GM12878 (cell line): Measurements from ENCODE around the gene PPP1R7. TPM values are rescaled to one million over a fixed set of nuclear protein-coding genes. Genes with fewer than 3 reads are reported as not detected.

ENCODE experiments used
- ATF7 ChIP-seq: fragments of 450-650 bp; IDR thresholded peaks from 2 replicates; pipeline ENCODE4 v1.6.1; 2016; ENCODE audit warnings: low read depth, mild to moderate bottlenecking
- BACH1 ChIP-seq: fragments of 450-650 bp; IDR thresholded peaks from 2 replicates; pipeline ENCODE4 v1.6.1; 2017; ENCODE audit warnings: mild to moderate bottlenecking, borderline replicate concordance
- DPF2 ChIP-seq: fragments of 450-650 bp; IDR thresholded peaks from 2 replicates; pipeline ENCODE4 v1.6.1; 2017; ENCODE audit warnings: mild to moderate bottlenecking
- ESRRA ChIP-seq: IDR thresholded peaks from 2 replicates; pipeline ENCODE4 v1.6.1; 2012; ENCODE audit warnings: mild to moderate bottlenecking, low read length, improper control_type of control experiment
- ETV6 ChIP-seq, 2 experiments: fragments of 450-650 bp in 1 of 2; IDR thresholded peaks in 1 of 2; conservative IDR thresholded peaks in 1 of 2; 2 replicates each; pipeline ENCODE4 v1.6.1; 2014; ENCODE audit warnings: antibody characterized with exemption in 1 of 2, borderline replicate concordance in 1 of 2, low read depth in 1 of 2, mild to moderate bottlenecking in 1 of 2, moderate library complexity in 1 of 2
- GATAD2B ChIP-seq: fragments of 450-650 bp; conservative IDR thresholded peaks from 2 replicates; pipeline ENCODE4 v1.6.1; 2017; ENCODE audit warnings: low read depth, mild to moderate bottlenecking, moderate library complexity
- HDAC6 ChIP-seq: fragments of 200-600 bp; sonication (generic); IDR thresholded peaks from one replicate; pipeline ENCODE4 v1.8.0; 2017; ENCODE audit warnings: antibody characterized with exemption; ENCODE audit not compliant: unreplicated experiment
- KAT2A ChIP-seq: conservative IDR thresholded peaks from 2 replicates; pipeline ENCODE4 v1.6.1; 2011; ENCODE audit warnings: low read depth, low read length; ENCODE audit not compliant: control insufficient read depth
- NBN ChIP-seq: fragments of 450-650 bp; IDR thresholded peaks from 2 replicates; pipeline ENCODE4 v1.6.1; 2016
- NR2F1 ChIP-seq: fragments of 450-650 bp; conservative IDR thresholded peaks from 2 replicates; pipeline ENCODE4 v1.6.1; 2017; ENCODE audit warnings: mild to moderate bottlenecking
- NRF1 ChIP-seq: conservative IDR thresholded peaks from 2 replicates; pipeline ENCODE4 v1.6.1; 2011; ENCODE audit warnings: mild to moderate bottlenecking, low read depth, low read length, improper control_type of control experiment
- RFX5 ChIP-seq: IDR thresholded peaks from 2 replicates; pipeline ENCODE4 v1.6.1; 2011; ENCODE audit warnings: low read depth, low read length, improper control_type of control experiment
- WRNIP1 ChIP-seq: IDR thresholded peaks from 2 replicates; pipeline ENCODE4 v1.6.1; 2011; ENCODE audit warnings: low read depth, low read length, improper control_type of control experiment, borderline replicate concordance
- YY1 ChIP-seq: IDR thresholded peaks from 2 replicates; pipeline ENCODE4 v1.6.1; 2011; ENCODE audit warnings: low read depth, mild to moderate bottlenecking, low read length
- polyA plus RNA-seq, 11 experiments: library from polyadenylated mRNA; depleted of rRNA in 4 of 11; unstranded in 6 of 11; stranded (reverse) in 5 of 11; fragments of >200 nt; fragmentation: Nextera tagmentation in 4 of 11; fragmentation: Illumina TruSeq in 1 of 11; extraction: Ambion mirVana in 4 of 11; extraction: Trizol in 1 of 11; gene quantifications; 1 replicate in 1 of 11; 2 replicates in 10 of 11; pipeline versions ENCODE4 v1.2.1 to v1.2.3, GENCODE V29; 2011 to 2016; ENCODE audit warnings: inconsistent platforms in 2 of 11, missing spikeins in 2 of 11, low read depth in 1 of 11
- total RNA-seq, 4 experiments: library from RNA; depleted of rRNA in 3 of 4; stranded (reverse); fragments of >200 nt in 3 of 4; fragmentation: Illumina TruSeq in 1 of 4; extraction: Trizol in 1 of 4; gene quantifications; 2 replicates each; pipeline versions ENCODE4 v1.2.1 to v1.2.3, GENCODE V29; 2013 to 2021
- TF ChIP-seq, protein P1 (sequence below): IDR thresholded peaks from 2 replicates; pipeline ENCODE4 v1.6.1; 2012; ENCODE audit warnings: low read depth, low read length, improper control_type of control experiment
- TF ChIP-seq, protein P2 (sequence below): IDR thresholded peaks from 2 replicates; pipeline ENCODE4 v1.6.1; 2012; ENCODE audit warnings: mild to moderate bottlenecking, low read depth, low read length
- TF ChIP-seq, protein P3 (sequence below): IDR thresholded peaks from 2 replicates; pipeline ENCODE4 v1.6.1; 2012; ENCODE audit warnings: low read depth, low read length, improper control_type of control experiment
- TF ChIP-seq, protein P4 (sequence below): IDR thresholded peaks from 2 replicates; pipeline ENCODE4 v1.6.1; 2012; ENCODE audit warnings: low read length, inconsistent platforms
- TF ChIP-seq, protein P5 (sequence below): IDR thresholded peaks from 2 replicates; pipeline ENCODE4 v1.6.1; 2011; ENCODE audit warnings: low read depth, mild to moderate bottlenecking, low read length, moderate library complexity, borderline replicate concordance; ENCODE audit errors: extremely low read depth

Gene PPP1R7
- total and polyA plus RNA-seq, 10 of the 15 experiments (the other 5 are each of a cell fraction or from before 2014, with no cell fraction given), result 78.5 to 174 (median 93.7) TPM

- TF ChIP-seq, protein P1, sequence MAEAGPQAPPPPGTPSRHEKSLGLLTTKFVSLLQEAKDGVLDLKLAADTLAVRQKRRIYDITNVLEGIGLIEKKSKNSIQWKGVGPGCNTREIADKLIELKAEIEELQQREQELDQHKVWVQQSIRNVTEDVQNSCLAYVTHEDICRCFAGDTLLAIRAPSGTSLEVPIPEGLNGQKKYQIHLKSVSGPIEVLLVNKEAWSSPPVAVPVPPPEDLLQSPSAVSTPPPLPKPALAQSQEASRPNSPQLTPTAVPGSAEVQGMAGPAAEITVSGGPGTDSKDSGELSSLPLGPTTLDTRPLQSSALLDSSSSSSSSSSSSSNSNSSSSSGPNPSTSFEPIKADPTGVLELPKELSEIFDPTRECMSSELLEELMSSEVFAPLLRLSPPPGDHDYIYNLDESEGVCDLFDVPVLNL, result no peak
- TF ChIP-seq, protein P2, sequence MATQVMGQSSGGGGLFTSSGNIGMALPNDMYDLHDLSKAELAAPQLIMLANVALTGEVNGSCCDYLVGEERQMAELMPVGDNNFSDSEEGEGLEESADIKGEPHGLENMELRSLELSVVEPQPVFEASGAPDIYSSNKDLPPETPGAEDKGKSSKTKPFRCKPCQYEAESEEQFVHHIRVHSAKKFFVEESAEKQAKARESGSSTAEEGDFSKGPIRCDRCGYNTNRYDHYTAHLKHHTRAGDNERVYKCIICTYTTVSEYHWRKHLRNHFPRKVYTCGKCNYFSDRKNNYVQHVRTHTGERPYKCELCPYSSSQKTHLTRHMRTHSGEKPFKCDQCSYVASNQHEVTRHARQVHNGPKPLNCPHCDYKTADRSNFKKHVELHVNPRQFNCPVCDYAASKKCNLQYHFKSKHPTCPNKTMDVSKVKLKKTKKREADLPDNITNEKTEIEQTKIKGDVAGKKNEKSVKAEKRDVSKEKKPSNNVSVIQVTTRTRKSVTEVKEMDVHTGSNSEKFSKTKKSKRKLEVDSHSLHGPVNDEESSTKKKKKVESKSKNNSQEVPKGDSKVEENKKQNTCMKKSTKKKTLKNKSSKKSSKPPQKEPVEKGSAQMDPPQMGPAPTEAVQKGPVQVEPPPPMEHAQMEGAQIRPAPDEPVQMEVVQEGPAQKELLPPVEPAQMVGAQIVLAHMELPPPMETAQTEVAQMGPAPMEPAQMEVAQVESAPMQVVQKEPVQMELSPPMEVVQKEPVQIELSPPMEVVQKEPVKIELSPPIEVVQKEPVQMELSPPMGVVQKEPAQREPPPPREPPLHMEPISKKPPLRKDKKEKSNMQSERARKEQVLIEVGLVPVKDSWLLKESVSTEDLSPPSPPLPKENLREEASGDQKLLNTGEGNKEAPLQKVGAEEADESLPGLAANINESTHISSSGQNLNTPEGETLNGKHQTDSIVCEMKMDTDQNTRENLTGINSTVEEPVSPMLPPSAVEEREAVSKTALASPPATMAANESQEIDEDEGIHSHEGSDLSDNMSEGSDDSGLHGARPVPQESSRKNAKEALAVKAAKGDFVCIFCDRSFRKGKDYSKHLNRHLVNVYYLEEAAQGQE, result no peak
- TF ChIP-seq YY1, result no peak
- TF ChIP-seq ESRRA, result no peak
- TF ChIP-seq RFX5, result no peak
- TF ChIP-seq GATAD2B, result no peak
- no peak for TF ChIP-seq NRF1
- peak; percentile 40; the same call in 1 of the 2 replicates for TF ChIP-seq NR2F1
- TF ChIP-seq WRNIP1, result no peak
- TF ChIP-seq HDAC6, result no peak
- no peak for TF ChIP-seq KAT2A
- TF ChIP-seq, protein P3, sequence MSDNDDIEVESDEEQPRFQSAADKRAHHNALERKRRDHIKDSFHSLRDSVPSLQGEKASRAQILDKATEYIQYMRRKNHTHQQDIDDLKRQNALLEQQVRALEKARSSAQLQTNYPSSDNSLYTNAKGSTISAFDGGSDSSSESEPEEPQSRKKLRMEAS, result peak; percentile 43; the same call in 1 of the 2 replicates
- TF ChIP-seq ETV6 (conservative IDR thresholded peaks at IDR 0.05 in 1 of 2, IDR thresholded peaks at IDR 0.05 in 1 of 2; ENCODE audit: borderline replicate concordance in 1 of 2, low read depth in 1 of 2), result no peak
- TF ChIP-seq, protein P4, sequence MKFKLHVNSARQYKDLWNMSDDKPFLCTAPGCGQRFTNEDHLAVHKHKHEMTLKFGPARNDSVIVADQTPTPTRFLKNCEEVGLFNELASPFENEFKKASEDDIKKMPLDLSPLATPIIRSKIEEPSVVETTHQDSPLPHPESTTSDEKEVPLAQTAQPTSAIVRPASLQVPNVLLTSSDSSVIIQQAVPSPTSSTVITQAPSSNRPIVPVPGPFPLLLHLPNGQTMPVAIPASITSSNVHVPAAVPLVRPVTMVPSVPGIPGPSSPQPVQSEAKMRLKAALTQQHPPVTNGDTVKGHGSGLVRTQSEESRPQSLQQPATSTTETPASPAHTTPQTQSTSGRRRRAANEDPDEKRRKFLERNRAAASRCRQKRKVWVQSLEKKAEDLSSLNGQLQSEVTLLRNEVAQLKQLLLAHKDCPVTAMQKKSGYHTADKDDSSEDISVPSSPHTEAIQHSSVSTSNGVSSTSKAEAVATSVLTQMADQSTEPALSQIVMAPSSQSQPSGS, result no peak
- 0 out of 2 replicates have a peak, but pooled peaks have one; percentile 10 for TF ChIP-seq ATF7
- TF ChIP-seq, protein P5, sequence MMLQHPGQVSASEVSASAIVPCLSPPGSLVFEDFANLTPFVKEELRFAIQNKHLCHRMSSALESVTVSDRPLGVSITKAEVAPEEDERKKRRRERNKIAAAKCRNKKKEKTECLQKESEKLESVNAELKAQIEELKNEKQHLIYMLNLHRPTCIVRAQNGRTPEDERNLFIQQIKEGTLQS, result no peak
- TF ChIP-seq BACH1, result no peak
- no peak; the same call in 1 of the 2 replicates for TF ChIP-seq NBN
- no peak for TF ChIP-seq DPF2
Observed at GRCh38 chr2:241218131-241219029, 68.1 kb downstream of the PPP1R7 start (continued).
